Measurements from ENCODE around the gene TRMT10B. TPM values are rescaled to one million over a fixed set of nuclear protein-coding genes. Genes with fewer than 3 reads are reported as not detected.

TRMT10B gene
- polyA plus RNA-seq (2011; rRNA removed) (8.9 and 10.1 TPM in 2 replicates), polyA plus RNA-seq (2017; fragmentation: RNase III; extraction: RNeasy Plus Mini Kit Qiagen cat#74134 plus additional on column Dnase treatment) (6.3 to 6.9 TPM (median 6.5 TPM) in 3 replicates), polyA minus RNA-seq (2011; rRNA and poly(A)+ RNA removed) (2.2 and 4.2 TPM in 2 replicates)
- 3.6 and 4.0 TPM in 2 replicates for polyA plus RNA-seq (2012; cell fraction: cytosol; rRNA removed)
- polyA plus RNA-seq (2012; cell fraction: nucleus; rRNA removed) = 1.6 and 2.1 TPM in 2 replicates

- H3K9me3 ChIP-seq = no peaks in the 10 kb centered on the region
- FAIRE-seq (no peak), ATAC-seq (peak; percentile 95 to 98), DNase-seq (ENCODE audit: low read depth in 1 of 2, low spot score in 1 of 2) (peak; percentile 76 to 94)
- H3K27ac ChIP-seq = peak within 1 kb of the TSS; percentile 84 to 92
- peaks cover 8% of the 10 kb centered on the region; the same call in 1 of the 3 replicates for H3K4me1 ChIP-seq
- TF ChIP-seq MAFK (IDR thresholded peaks at IDR 0.05; ENCODE audit: partially characterized antibody) (no peak), BCL3 (IDR thresholded peaks at IDR 0.05) (0 out of 3 replicates have a peak, but pooled peaks have one; percentile 58), POLR2A (IDR thresholded peaks at IDR 0.05; ENCODE audit: low read length) (peak; percentile 73), PHF8 (IDR thresholded peaks at IDR 0.05; ENCODE audit: borderline replicate concordance, low read depth) (peak; percentile 85), JUN (IDR thresholded peaks at IDR 0.05) (peak in 1 of 2 experiments; percentile 68; a peak in 3 of 5 replicates), MAX (IDR thresholded peaks at IDR 0.05) (peak; percentile 19; the same call in 1 of the 2 replicates), CHD2 (IDR thresholded peaks at IDR 0.05; ENCODE audit: low read length, partially characterized antibody) (no peak), SREBF2 (IDR thresholded peaks at IDR 0.05) (no peak), CEBPB (IDR thresholded peaks at IDR 0.05) (peak; percentile 77 to 90; a peak in 3 of 4 replicates)
- peak within 1 kb of the TSS; percentile 79 for H3K4me2 ChIP-seq
- CTCF ChIA-PET = no interaction called here
- H3K4me3 ChIP-seq = peak within 1 kb of the TSS; percentile 85
- WGBS (ENCODE audit: missing lambda C conversion rate) = 5% methylated on average over 27 of the region's 40 CpGs
- POLR2A ChIA-PET = interaction anchor here (0.6 kb wide), 1 partner anchor 10 kb away, joined by 4 read pairs; no protein-coding TSS in a partner anchor
These were observed at the start of gene TRMT10B for GRCh38 chr9:37753489-37754190. Gene TRMT10B, plus strand, starts transcription at chr9:37753805. Its CDS starts 8,127 bp downstream, at chr9:37761932.

GRCh38 chr9:37705787-37706186 is 47.8 kb upstream of the TRMT10B start:
- no peak overlapping the region for H3K4me3 ChIP-seq
- DNase-seq (ENCODE audit: low read depth in 1 of 2, low spot score in 1 of 2) (no peak), ATAC-seq (no peak), FAIRE-seq (no peak)
- 7% methylated on average over 3 of the region's 3 CpGs for WGBS (ENCODE audit: missing lambda C conversion rate)
- no peak overlapping the region for H3K27ac ChIP-seq
- CTCF ChIA-PET = interaction anchor here (1.0 to 1.9 kb wide), 3 partner anchors 10 to 113 kb away, joined by 3 to 4 read pairs (median 3); partner anchors contain the start of gene TOMM5
- H3K9me3 ChIP-seq = no peaks in the 10 kb centered on the region
- no peak overlapping the region for H3K4me2 ChIP-seq
- POLR2A ChIA-PET = interaction anchor here (0.6 kb wide), 1 partner anchor 45 kb away, joined by 4 read pairs; no protein-coding TSS in a partner anchor
- TF ChIP-seq KDM1A (IDR thresholded peaks at IDR 0.05; ENCODE audit: low read depth) (no peak), ZC3H11A (IDR thresholded peaks at IDR 0.05) (peak; percentile 92), GATA3 (IDR thresholded peaks at IDR 0.05; ENCODE audit: borderline replicate concordance) (no peak), MAZ (IDR thresholded peaks at IDR 0.05; ENCODE audit: borderline replicate concordance, low read depth, low read length) (no peak)
- no peaks in the 10 kb centered on the region for H3K4me1 ChIP-seq

GRCh38 chr9:37706290-37706689 is 47.3 kb upstream of the TRMT10B start:
- ChIA-PET POLR2A (no interaction called here), CTCF (interaction anchor here (1.0 to 1.9 kb wide), 3 partner anchors 10 to 114 kb away, joined by 3 to 4 read pairs (median 3); partner anchors contain the start of gene TOMM5)
- WGBS (ENCODE audit: missing lambda C conversion rate) = 65% methylated on average over 3 of the region's 3 CpGs
- DNase-seq (ENCODE audit: low read depth in 1 of 2, low spot score in 1 of 2) (no peak), ATAC-seq (no peak), FAIRE-seq (no peak)
- Histone ChIP-seq H3K9me3 (no peaks in the 10 kb centered on the region), H3K27ac (no peak overlapping the region), H3K4me1 (no peaks in the 10 kb centered on the region), H3K4me3 (no peak overlapping the region), H3K4me2 (no peak overlapping the region)
- TF ChIP-seq CEBPB (IDR thresholded peaks at IDR 0.05) (no peak), HOXA7 (CRISPR knock-in tag; IDR thresholded peaks at IDR 0.05) (no peak), EP300 (IDR thresholded peaks at IDR 0.05) (no peak), RCOR1 (IDR thresholded peaks at IDR 0.05; ENCODE audit: low read depth, low read length) (no peak), GATA3 (IDR thresholded peaks at IDR 0.05; ENCODE audit: borderline replicate concordance) (no peak), MAZ (IDR thresholded peaks at IDR 0.05; ENCODE audit: borderline replicate concordance, low read depth, low read length) (no peak), SREBF2 (IDR thresholded peaks at IDR 0.05) (no peak), HEYL (CRISPR knock-in tag; IDR thresholded peaks at IDR 0.05) (no peak), NR3C1 (IDR thresholded peaks at IDR 0.05) (no peak), POLR2A (IDR thresholded peaks at IDR 0.05; ENCODE audit: low read length) (no peak), NFE2L2 (conservative IDR thresholded peaks at IDR 0.05; ENCODE audit: low read length) (no peak), MYC (IDR thresholded peaks at IDR 0.05; ENCODE audit: borderline replicate concordance, low read length) (no peak), ZC3H11A (IDR thresholded peaks at IDR 0.05) (no peak), HES2 (IDR thresholded peaks at IDR 0.05) (no peak), TP53 (CRISPR knock-in tag; IDR thresholded peaks at IDR 0.05) (no peak), E2F6 (IDR thresholded peaks at IDR 0.05; ENCODE audit: borderline replicate concordance, low read depth) (no peak), TFCP2L1 (CRISPR knock-in tag; IDR thresholded peaks at IDR 0.05) (no peak), ELK1 (IDR thresholded peaks at IDR 0.05; ENCODE audit: low read depth, low read length) (no peak), RAD21 (conservative IDR thresholded peaks at IDR 0.05 in 1 of 2, IDR thresholded peaks at IDR 0.05 in 1 of 2) (no peak)

Measured in A549 (cell line).